Spinal cord (tissue), 4 donors: ENCODE results near the gene DDO. TPM values are rescaled to one million over a fixed set of nuclear protein-coding genes. Genes with fewer than 3 reads are reported as not detected.

ENCODE experiments used
- polyA plus RNA-seq, 2 donors: library from polyadenylated mRNA; unstranded; fragments of 120-200 nt; gene quantifications; one replicate each; pipeline ENCODE4 v1.2.1, GENCODE V29; 2013; ENCODE audit not compliant: insufficient read length in 2 of 2
- total RNA-seq, 2 donors: library from RNA; depleted of rRNA in 1 of 2; stranded (reverse); fragments of 120-200 nt in 1 of 2; fragments of >200 nt in 1 of 2; gene quantifications; one replicate each; pipeline versions ENCODE4 v1.2.3 to v1.2.4, GENCODE V29; 2013 to 2014

The DDO gene
- total and polyA plus RNA-seq, 4 donors = 0.44 to 0.98 (median 0.85) TPM

Other genes starting within 250 kb of the DDO start
- 10 to 100 TPM; 19.3 to 63.7 TPM for gene WASF1, start 235.9 kb downstream of the DDO start, total RNA-seq
- 100 to 1,000 TPM; 161 to 239 TPM for gene WASF1, start 235.9 kb downstream of the DDO start, polyA plus RNA-seq
- 10 to 100 TPM; 26.6 to 26.9 TPM for gene CDC40, start 235.1 kb downstream of the DDO start, total RNA-seq
- 10 to 100 TPM; 20.2 to 22.6 TPM for gene CDC40, start 235.1 kb downstream of the DDO start, polyA plus RNA-seq
- gene METTL24, start 57.2 kb downstream of the DDO start, total RNA-seq = 10 to 100 TPM in 1 of 2 donors, 1 to 10 TPM in 1; 5.8 to 11.5 TPM
- gene METTL24, start 57.2 kb downstream of the DDO start, polyA plus RNA-seq = 1 to 10 TPM; 2.8 to 3.9 TPM
- gene SLC22A16, start 61.0 kb upstream of the DDO start, total RNA-seq = 1 to 10 TPM in 1 of 2 donors, under 1 TPM in 1; 0.66 to 1.3 TPM
- gene SLC22A16, start 61.0 kb upstream of the DDO start, polyA plus RNA-seq = under 1 TPM; 0.63 to 0.87 TPM